Transverse colon (tissue), 4 donors: ENCODE data around the gene MND1. TPM values are rescaled to one million over a fixed set of nuclear protein-coding genes. Genes with fewer than 3 reads are reported as not detected.

Experiments used
- DNase-seq: peaks from one replicate; pipeline ENCODE4 v3.0.0-alpha.2; 2019
- H3K27ac ChIP-seq, 4 donors: fragments of 200-600 bp; sonication (generic); 2 replicates each; pipeline ENCODE4 v1.5.1; 2016 to 2018; ENCODE audit warnings: inconsistent platforms in 4 of 4
- H3K27me3 ChIP-seq: fragments of 200-600 bp; sonication (generic); 2 replicates; pipeline ENCODE4 v1.5.1; 2017; ENCODE audit warnings: inconsistent platforms
- H3K36me3 ChIP-seq, 4 donors: fragments of 200-600 bp; sonication (generic); 2 replicates each; pipeline ENCODE4 v1.5.1; 2017 to 2019; ENCODE audit warnings: inconsistent platforms in 4 of 4
- H3K4me1 ChIP-seq, 4 donors: fragments of 200-600 bp; sonication (generic); 2 replicates each; pipeline ENCODE4 v1.5.1; 2017 to 2020; ENCODE audit warnings: inconsistent platforms in 4 of 4
- H3K4me3 ChIP-seq, 4 donors: fragments of 200-600 bp; sonication (generic); 1 replicate in 1 of 4; 2 replicates in 3 of 4; pipeline versions ENCODE4 v1.5.1 to v1.6.1; 2017 to 2019; ENCODE audit warnings: inconsistent platforms in 4 of 4
- H3K9me3 ChIP-seq, 2 donors: fragments of 200-600 bp; sonication (generic); 2 replicates each; pipeline ENCODE4 v1.5.1; 2017 to 2019; ENCODE audit warnings: inconsistent platforms in 2 of 2
- EP300 ChIP-seq: sonication (generic); formaldehyde crosslinking; IDR thresholded peaks from one replicate; pipeline ENCODE4 v1.6.1; 2017; ENCODE audit warnings: antibody characterized with exemption, low read depth
- POLR2A ChIP-seq: fragments of 450-650 bp; IDR thresholded peaks from one replicate; pipeline ENCODE4 v1.6.1; 2016; ENCODE audit warnings: antibody characterized with exemption, mild to moderate bottlenecking, moderate library complexity
- POLR2AphosphoS5 ChIP-seq, 3 donors: sonication (generic); formaldehyde crosslinking; IDR thresholded peaks; one replicate each; pipeline ENCODE4 v1.6.1; 2016; ENCODE audit warnings: antibody characterized with exemption in 3 of 3
- WGBS, 2 donors: methylation state at CpG; one replicate each; pipeline ENCODE4 v1.1.5; 2018; ENCODE audit warnings: low coverage in 1 of 2; 5-methylcytosine and 5-hydroxymethylcytosine counted together
- in situ Hi-C, 4 donors: fragments of 200-750 bp; cut with MboI; loops; one replicate each; pipeline versions ENCODE4 v1.15.0 to v1.15.1; 2017; ENCODE audit warnings: low sequenced_read_pairs in 3 of 4, low pct_ligation_motif_present in 1 of 4, low pct_unique_long_range_greater_than_20kb in 1 of 4
- intact Hi-C: fragments of 100-400 bp; cut with DNase I; formaldehyde crosslinking; loops from one replicate; pipeline ENCODE4 v1.15.1; 2023; ENCODE audit warnings: low total_unique reads
- total RNA-seq, 4 donors: library from RNA; depleted of rRNA; stranded (reverse); fragments of >200 nt; gene quantifications; one replicate each; pipeline ENCODE4 v1.1.0, GENCODE V29; 2016
- TF ChIP-seq, protein P1 (sequence below), 5 experiments: fragments of 200-600 bp in 3 of 5; fragments of 450-650 bp in 2 of 5; sonication (generic) in 3 of 5; IDR thresholded peaks; 1 replicate in 2 of 5; 2 replicates in 3 of 5; pipeline ENCODE4 v1.5.1; 2016 to 2017; ENCODE audit warnings: antibody characterized with exemption in 5 of 5, inconsistent platforms in 3 of 5, mild to moderate bottlenecking in 2 of 5, moderate library complexity in 1 of 5

The MND1 gene
- total RNA-seq, 4 donors from 2014 or later = 0.80 to 3.2 (median 1.4) TPM; not detected in 1

DNA sequence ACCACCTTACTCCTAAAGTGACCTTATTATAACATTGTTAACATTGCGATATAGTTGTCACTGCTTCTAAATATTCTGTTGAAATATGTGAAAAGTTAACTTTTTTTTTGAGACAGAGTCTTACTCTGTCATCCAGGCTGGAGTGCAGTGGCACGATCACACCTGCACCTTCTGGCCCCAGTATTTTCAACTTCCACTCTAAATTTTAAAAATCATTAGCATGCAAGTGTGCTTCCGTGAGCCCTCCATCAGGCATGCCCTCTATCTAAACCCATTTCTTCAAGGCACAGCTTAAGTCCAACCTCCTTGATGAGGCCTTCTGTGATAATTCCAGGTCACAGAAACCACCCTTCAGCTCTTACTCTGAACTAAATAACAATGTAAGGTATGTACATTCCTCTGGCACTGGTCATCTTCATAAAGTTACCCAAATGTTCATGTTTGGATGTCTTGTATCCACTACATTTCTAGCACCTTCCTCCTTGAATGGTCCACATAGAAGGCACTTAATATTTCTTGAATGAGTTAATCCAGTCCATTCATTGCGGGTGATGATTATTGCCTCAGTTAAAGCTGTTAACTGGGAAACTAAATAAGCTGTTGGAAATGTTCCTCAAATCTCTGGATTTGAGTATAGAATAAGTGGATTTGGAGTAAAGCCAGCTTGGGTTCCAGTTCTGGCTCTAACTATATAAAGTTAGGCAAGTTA lies 83.0 kb downstream of the MND1 start:
- H3K36me3 ChIP-seq = no peaks in the 10 kb centered on the region
- H3K9me3 ChIP-seq = no peaks in the 10 kb centered on the region
- intact Hi-C loops = no loop called here
- WGBS, 2 donors = 91 to 97% methylated on average over 4 of the region's 4 CpGs
- DNase-seq = no peak
- H3K27me3 ChIP-seq = no peaks in the 10 kb centered on the region
- H3K4me3 ChIP-seq = no peak overlapping the region
- H3K27ac ChIP-seq = peak overlapping the region in 3 of 4 donors; percentile 59 to 70 (median 69)
- in situ Hi-C loops = loop anchor here in 1 of 4 donors (5.0 kb wide), 1 partner anchor 145 kb away; no protein-coding TSS in a partner anchor
- peaks cover 0 to 12% (median 5%) of the 10 kb centered on the region in 4 donors for H3K4me1 ChIP-seq
- TF ChIP-seq, protein P1, sequence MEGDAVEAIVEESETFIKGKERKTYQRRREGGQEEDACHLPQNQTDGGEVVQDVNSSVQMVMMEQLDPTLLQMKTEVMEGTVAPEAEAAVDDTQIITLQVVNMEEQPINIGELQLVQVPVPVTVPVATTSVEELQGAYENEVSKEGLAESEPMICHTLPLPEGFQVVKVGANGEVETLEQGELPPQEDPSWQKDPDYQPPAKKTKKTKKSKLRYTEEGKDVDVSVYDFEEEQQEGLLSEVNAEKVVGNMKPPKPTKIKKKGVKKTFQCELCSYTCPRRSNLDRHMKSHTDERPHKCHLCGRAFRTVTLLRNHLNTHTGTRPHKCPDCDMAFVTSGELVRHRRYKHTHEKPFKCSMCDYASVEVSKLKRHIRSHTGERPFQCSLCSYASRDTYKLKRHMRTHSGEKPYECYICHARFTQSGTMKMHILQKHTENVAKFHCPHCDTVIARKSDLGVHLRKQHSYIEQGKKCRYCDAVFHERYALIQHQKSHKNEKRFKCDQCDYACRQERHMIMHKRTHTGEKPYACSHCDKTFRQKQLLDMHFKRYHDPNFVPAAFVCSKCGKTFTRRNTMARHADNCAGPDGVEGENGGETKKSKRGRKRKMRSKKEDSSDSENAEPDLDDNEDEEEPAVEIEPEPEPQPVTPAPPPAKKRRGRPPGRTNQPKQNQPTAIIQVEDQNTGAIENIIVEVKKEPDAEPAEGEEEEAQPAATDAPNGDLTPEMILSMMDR (IDR thresholded peaks at IDR 0.05) = no peak
- TF ChIP-seq POLR2A (no peak), POLR2AphosphoS5 (IDR thresholded peaks at IDR 0.05) (no peak), EP300 (no peak)

DNA sequence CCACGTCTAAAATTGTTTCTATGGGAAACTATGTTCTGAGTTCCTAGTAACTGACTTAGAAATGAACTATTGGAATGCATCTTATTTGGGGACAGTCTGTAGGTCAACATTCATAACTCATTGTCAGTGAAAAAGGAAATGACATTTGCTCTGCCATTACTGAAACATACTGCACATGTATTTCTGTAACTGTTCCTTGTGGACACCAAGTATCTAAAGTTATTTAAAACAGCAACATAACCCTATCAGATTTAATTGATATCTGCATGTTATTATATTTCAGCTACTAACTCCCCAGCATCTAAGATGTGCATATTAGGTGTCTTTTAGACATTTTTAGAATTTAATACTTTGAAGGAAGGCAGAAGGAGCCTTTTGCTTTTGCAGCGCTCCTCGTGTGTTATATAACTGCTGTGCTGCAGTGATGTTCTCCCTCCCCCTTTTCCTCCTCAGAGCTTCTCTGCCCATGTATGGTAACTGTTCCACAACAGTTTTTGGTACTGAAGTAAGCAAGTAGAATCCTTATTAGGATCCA lies 84.5 kb downstream of the MND1 start:
- 70% methylated on average over 3 of the region's 3 CpGs; no CpG with 5 or more reads in 1 of the 2 donors for WGBS, 2 donors
- Histone ChIP-seq H3K27ac (peak overlapping the region; percentile 52 to 70 (median 64)), H3K4me1 (peaks cover 0 to 12% (median 5%) of the 10 kb centered on the region in 4 donors), H3K4me3 (no peak overlapping the region), H3K27me3 (no peaks in the 10 kb centered on the region), H3K36me3 (no peaks in the 10 kb centered on the region), H3K9me3 (no peaks in the 10 kb centered on the region)
- intact Hi-C loops = no loop called here
- no peak for DNase-seq
- TF ChIP-seq POLR2A = no peak
- no peak for TF ChIP-seq POLR2AphosphoS5 (IDR thresholded peaks at IDR 0.05)
- no peak for TF ChIP-seq EP300
- TF ChIP-seq, protein P1 (IDR thresholded peaks at IDR 0.05) = no peak
- in situ Hi-C loops = loop anchor here in 1 of 4 donors (5.0 kb wide), 1 partner anchor 143 kb away; no protein-coding TSS in a partner anchor

DNA sequence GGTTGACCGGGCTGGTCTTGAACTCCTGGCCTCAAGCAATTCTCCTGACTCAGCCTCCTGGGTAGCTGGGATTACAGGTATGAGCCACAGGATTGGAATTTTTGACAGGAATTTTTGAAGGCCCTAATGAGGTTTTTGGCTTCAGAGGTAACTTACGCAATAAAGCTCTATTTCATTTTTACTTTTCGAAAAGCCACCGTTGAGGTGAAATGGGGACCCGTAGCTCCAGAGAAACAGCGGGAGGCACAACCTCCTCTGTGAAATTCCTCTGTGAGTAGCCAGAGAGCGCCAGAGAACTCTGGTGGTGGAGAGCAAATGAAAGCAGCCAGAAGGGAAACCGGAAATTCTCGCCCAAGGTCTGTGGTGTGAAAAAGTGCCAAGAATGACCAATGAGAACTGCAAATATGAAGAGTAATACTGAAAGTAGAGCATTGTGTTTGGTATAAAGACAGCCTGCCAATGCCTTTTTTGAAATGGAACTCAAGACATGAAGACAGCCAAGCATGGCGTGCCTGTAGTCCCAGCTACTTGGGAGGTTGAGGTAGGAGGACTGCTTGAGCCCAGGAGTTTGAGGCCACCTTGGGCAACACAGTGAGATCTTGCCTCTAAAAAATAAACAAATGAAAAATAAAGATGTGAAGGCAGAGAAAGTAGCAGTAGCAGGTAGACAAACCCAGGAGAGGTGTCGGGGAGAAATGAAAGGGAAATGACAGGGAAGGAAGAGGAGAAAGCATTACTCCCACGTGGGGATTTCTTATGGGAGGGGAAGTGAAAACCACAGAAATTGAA lies 88.7 kb downstream of the MND1 start:
- DNase-seq = peak; percentile 74
- intact Hi-C loops = no loop called here
- no peaks in the 10 kb centered on the region for H3K9me3 ChIP-seq
- peaks cover 0 to 12% (median 4%) of the 10 kb centered on the region in 4 donors for H3K4me1 ChIP-seq
- H3K27me3 ChIP-seq = no peaks in the 10 kb centered on the region
- no peak overlapping the region for H3K4me3 ChIP-seq
- H3K27ac ChIP-seq = peak overlapping the region; percentile 1 to 30 (median 24)
- WGBS, 2 donors = 35 to 39% methylated on average over 10 to 12 of the region's 12 CpGs
- no peak for TF ChIP-seq POLR2A
- TF ChIP-seq, protein P1 (IDR thresholded peaks at IDR 0.05) = peak; percentile 57 to 85 (median 69)
- H3K36me3 ChIP-seq = no peaks in the 10 kb centered on the region
- in situ Hi-C loops = loop anchor here in 2 of 4 donors (5.0 to 10.0 kb wide), 2 partner anchors 139 to 142 kb away; no protein-coding TSS in a partner anchor

DNA sequence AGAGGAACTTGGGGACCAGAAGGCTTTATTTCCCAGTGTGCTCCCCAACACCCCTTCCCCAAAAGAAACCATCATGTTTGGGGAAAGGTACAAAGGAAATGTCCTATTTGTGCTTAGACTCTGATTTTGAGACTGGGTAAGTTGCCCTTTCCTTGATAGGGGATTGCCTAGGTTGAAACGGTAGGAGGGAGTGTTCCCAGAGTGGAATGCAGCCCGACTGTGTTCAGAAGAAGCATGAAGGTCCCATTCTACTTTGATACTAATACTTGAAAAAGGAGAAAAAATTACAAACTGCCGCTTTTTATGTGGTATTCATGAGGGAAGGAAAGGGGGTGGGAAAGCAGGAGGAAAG lies 89.2 kb downstream of the MND1 start:
- in situ Hi-C loops = loop anchor here in 2 of 4 donors (5.0 to 10.0 kb wide), 2 partner anchors 139 to 141 kb away; no protein-coding TSS in a partner anchor
- WGBS, 2 donors = 54 to 63% methylated on average over 3 of the region's 3 CpGs
- no peaks in the 10 kb centered on the region for H3K27me3 ChIP-seq
- TF ChIP-seq, protein P1 (IDR thresholded peaks at IDR 0.05) = no peak
- TF ChIP-seq POLR2AphosphoS5 (IDR thresholded peaks at IDR 0.05) (no peak), POLR2A (no peak), EP300 (no peak)
- no peak for DNase-seq
- peak overlapping the region in 2 of 4 donors; percentile 1 to 27 for H3K27ac ChIP-seq
- no peaks in the 10 kb centered on the region for H3K36me3 ChIP-seq
- H3K4me3 ChIP-seq = no peak overlapping the region
- H3K4me1 ChIP-seq = peaks cover 0 to 9% (median 2%) of the 10 kb centered on the region in 4 donors
- intact Hi-C loops = no loop called here
- H3K9me3 ChIP-seq = no peaks in the 10 kb centered on the region
